ENCODE results near the gene ZNF580. TPM values are rescaled to one million over a fixed set of nuclear protein-coding genes. Genes with fewer than 3 reads are reported as not detected.

ZNF580 gene
- total and polyA plus RNA-seq, 9 of the 15 experiments (the other 6 are each of a cell fraction or from before 2014, with no cell fraction given), result 2.3 to 47.4 (median 6.0) TPM

DNA sequence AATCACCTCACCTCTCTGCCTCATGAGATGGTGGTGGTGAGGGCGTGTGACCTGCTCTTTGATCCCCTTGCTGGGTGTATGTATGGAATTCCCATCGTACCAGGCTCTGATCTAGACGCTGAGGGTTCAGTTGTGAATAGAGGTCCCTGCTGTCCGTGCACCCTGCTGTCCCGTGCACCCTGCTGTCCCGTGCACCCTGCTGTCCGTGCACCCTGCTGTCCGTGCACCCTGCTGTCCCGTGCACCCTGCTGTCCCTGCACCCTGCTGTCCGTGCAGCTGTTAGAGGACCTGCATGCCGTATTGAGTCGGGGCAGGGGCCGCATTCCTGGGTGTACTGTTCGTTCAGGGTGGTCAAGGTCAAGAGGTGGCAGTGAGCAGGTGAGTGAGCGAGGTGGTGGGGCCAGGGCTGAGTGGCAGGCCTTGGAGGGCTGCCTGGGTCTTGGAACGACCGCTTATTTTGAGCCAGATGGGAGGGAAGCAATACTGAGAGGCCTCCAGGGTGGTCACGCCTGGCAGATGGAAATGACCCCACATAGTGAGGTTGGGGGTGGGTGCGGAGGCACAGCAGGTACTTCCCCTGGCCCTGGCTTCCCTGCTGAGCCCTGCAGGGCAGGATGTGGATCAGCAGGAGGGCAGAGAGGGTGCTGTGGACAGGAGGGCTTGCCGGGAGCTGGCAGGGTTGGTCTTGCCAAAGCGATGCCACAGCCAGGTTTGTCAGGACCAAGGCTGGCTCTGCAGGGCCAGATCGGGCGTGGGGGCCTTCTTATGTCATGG, 29.7 kb downstream of the ZNF580 start:
- H4K20me1 ChIP-seq (replicated peaks; ENCODE audit: control insufficient read depth, insufficient read depth, low read length), result peaks cover 53% of the 10 kb centered on the region
- 78% methylated on average over 22 of the region's 23 CpGs for WGBS (ENCODE audit: insufficient coverage, low coverage, missing lambda C conversion rate)
- no peak overlapping the region for H3K4me2 ChIP-seq (ENCODE audit: insufficient read depth, low read length)
- H3K9ac ChIP-seq (ENCODE audit: insufficient read depth in 1 of 2, low read depth in 2 of 2, low read length in 2 of 2), result peak overlapping the region in 1 of 2 experiments; percentile 14; a peak in 1 of 4 replicates
- H3K9me3 ChIP-seq (replicated peaks; ENCODE audit: control insufficient read depth, insufficient read depth, low read depth, low read length), result no peaks in the 10 kb centered on the region
- ATAC-seq, result no peak
- ChIA-PET POLR2A (interaction anchor here (1.2 to 2.1 kb wide), 4 partner anchors 11 to 23 kb away, joined by 5 to 12 read pairs (median 7); partner anchors contain the start of genes CCDC106 and U2AF2), CTCF (ENCODE audit: low intra/inter-chr PET ratio) (no interaction called here)
- no TSS peak for BruUV-seq (replicated peaks)
- peaks cover 5% of the 10 kb centered on the region for H3K9me1 ChIP-seq (ENCODE audit: control insufficient read depth, insufficient read depth, low read length)
- in situ Hi-C loops (cut with MboI), result no loop called here
- peak in 1 of 4 experiments; percentile 30 for DNase-seq (ENCODE audit: extremely low read depth in 1 of 4, low spot score in 3 of 4)
- intact Hi-C loops (cut with micrococcal nuclease), result no loop called here
- no peak overlapping the region for H2AFZ ChIP-seq (ENCODE audit: low read depth, low read length)
- no peak for TF ChIP-seq PHB (CRISPR knock-in tag; IDR thresholded peaks at IDR 0.05)
- TF ChIP-seq POLR2G (IDR thresholded peaks at IDR 0.05; ENCODE audit: low read depth, low read length), result peak; percentile 68
- TF ChIP-seq CTBP1 (IDR thresholded peaks at IDR 0.05; ENCODE audit: borderline replicate concordance), result no peak
- no peak for TF ChIP-seq CBX1 (IDR thresholded peaks at IDR 0.05; ENCODE audit: low read depth)
- no peak for TF ChIP-seq ZNF23 (CRISPR knock-in tag; IDR thresholded peaks at IDR 0.05)
- TF ChIP-seq ZNF184 (CRISPR knock-in tag; IDR thresholded peaks at IDR 0.05), result no peak
- no peak for TF ChIP-seq TRIM24 (IDR thresholded peaks at IDR 0.05)
- TF ChIP-seq RFX5 (IDR thresholded peaks at IDR 0.05; ENCODE audit: low read depth, low read length), result no peak
- TF ChIP-seq RBM22 (IDR thresholded peaks at IDR 0.05; ENCODE audit: low read depth, low read length, poor library complexity, severe bottlenecking), result peak; percentile 80
- TF ChIP-seq, protein P1, sequence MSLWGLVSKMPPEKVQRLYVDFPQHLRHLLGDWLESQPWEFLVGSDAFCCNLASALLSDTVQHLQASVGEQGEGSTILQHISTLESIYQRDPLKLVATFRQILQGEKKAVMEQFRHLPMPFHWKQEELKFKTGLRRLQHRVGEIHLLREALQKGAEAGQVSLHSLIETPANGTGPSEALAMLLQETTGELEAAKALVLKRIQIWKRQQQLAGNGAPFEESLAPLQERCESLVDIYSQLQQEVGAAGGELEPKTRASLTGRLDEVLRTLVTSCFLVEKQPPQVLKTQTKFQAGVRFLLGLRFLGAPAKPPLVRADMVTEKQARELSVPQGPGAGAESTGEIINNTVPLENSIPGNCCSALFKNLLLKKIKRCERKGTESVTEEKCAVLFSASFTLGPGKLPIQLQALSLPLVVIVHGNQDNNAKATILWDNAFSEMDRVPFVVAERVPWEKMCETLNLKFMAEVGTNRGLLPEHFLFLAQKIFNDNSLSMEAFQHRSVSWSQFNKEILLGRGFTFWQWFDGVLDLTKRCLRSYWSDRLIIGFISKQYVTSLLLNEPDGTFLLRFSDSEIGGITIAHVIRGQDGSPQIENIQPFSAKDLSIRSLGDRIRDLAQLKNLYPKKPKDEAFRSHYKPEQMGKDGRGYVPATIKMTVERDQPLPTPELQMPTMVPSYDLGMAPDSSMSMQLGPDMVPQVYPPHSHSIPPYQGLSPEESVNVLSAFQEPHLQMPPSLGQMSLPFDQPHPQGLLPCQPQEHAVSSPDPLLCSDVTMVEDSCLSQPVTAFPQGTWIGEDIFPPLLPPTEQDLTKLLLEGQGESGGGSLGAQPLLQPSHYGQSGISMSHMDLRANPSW (CRISPR knock-in tag; IDR thresholded peaks at IDR 0.05), result no peak
- TF ChIP-seq GTF2A2 (tag; IDR thresholded peaks at IDR 0.05), result no peak
- TF ChIP-seq FUS (optimal IDR thresholded peaks at IDR 0.05; ENCODE audit: low read depth, low read length), result no peak
- TF ChIP-seq RBFOX2 (IDR thresholded peaks at IDR 0.05; ENCODE audit: low read depth, low read length), result peak; percentile 64
- TF ChIP-seq HDAC6 (IDR thresholded peaks at IDR 0.05; ENCODE audit: low read depth, low read length), result peak; percentile 97
- TF ChIP-seq, protein P2, sequence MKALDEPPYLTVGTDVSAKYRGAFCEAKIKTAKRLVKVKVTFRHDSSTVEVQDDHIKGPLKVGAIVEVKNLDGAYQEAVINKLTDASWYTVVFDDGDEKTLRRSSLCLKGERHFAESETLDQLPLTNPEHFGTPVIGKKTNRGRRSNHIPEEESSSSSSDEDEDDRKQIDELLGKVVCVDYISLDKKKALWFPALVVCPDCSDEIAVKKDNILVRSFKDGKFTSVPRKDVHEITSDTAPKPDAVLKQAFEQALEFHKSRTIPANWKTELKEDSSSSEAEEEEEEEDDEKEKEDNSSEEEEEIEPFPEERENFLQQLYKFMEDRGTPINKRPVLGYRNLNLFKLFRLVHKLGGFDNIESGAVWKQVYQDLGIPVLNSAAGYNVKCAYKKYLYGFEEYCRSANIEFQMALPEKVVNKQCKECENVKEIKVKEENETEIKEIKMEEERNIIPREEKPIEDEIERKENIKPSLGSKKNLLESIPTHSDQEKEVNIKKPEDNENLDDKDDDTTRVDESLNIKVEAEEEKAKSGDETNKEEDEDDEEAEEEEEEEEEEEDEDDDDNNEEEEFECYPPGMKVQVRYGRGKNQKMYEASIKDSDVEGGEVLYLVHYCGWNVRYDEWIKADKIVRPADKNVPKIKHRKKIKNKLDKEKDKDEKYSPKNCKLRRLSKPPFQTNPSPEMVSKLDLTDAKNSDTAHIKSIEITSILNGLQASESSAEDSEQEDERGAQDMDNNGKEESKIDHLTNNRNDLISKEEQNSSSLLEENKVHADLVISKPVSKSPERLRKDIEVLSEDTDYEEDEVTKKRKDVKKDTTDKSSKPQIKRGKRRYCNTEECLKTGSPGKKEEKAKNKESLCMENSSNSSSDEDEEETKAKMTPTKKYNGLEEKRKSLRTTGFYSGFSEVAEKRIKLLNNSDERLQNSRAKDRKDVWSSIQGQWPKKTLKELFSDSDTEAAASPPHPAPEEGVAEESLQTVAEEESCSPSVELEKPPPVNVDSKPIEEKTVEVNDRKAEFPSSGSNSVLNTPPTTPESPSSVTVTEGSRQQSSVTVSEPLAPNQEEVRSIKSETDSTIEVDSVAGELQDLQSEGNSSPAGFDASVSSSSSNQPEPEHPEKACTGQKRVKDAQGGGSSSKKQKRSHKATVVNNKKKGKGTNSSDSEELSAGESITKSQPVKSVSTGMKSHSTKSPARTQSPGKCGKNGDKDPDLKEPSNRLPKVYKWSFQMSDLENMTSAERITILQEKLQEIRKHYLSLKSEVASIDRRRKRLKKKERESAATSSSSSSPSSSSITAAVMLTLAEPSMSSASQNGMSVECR (CRISPR knock-in tag; IDR thresholded peaks at IDR 0.05), result no peak
- H3K79me2 ChIP-seq (ENCODE audit: control insufficient read depth, insufficient read depth, low read length), result peaks cover 87% of the 10 kb centered on the region
- H3K4me1 ChIP-seq (replicated peaks in 1 of 2; ENCODE audit: control insufficient read depth in 2 of 2, insufficient read depth in 2 of 2, low read length in 2 of 2), result peaks cover 25 to 50% of the 10 kb centered on the region in 2 experiments
- H3K27ac ChIP-seq (ENCODE audit: extremely low read depth, low read depth, low read length), result no peak overlapping the region
- H3K4me3 ChIP-seq, result no peak overlapping the region
- peaks cover 86% of the 10 kb centered on the region for H3K36me3 ChIP-seq (ENCODE audit: control insufficient read depth, insufficient read depth, low read length)
- FAIRE-seq, result peak; percentile 40
- no peaks in the 10 kb centered on the region for H3K27me3 ChIP-seq (ENCODE audit: control insufficient read depth in 2 of 2, insufficient read depth in 2 of 2, low read length in 2 of 2)
